ENCODE results near the gene OR5J2. TPM values are rescaled to one million over a fixed set of nuclear protein-coding genes. Genes with fewer than 3 reads are reported as not detected.
"Not testable (repeated sequence)": the region's sequence is repeated elsewhere in the genome, so short reads cannot be mapped to it uniquely, and the experiment has no call there.

OR5J2 gene
- not detected in 2 replicates for total RNA-seq (2022)
- Bru-seq, nascent RNA = not detected
- not detected for BruChase-seq, experiment 1, labeled RNA remaining after a 6-hour chase
- not detected for BruChase-seq, experiment 2, labeled RNA remaining after a 2-hour chase
- long read RNA-seq = 0 reads

DNA sequence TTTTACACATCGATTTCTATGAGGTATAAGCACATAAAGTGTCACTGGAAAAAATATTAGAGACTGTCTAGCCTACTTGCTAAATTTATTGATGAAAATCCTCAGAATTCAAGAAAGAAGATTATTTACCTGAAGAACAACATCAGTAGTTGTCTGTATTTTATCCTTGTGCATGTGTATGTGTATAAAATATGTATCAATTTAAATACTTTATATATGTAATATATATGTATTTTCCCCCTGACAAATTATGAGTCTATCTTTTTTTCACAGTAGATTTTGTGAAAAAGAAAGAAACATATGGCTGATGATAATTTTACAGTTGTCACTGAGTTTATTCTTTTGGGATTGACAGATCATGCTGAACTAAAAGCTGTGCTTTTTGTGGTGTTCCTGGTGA, at the start of gene OR5J2:
OR5J2 (plus strand) TSS at position 301 of the 400 bp plus-strand sequence; CDS start at position 301, 0 bp downstream.
- DNase-seq = no peak
- intact Hi-C loops (cut with micrococcal nuclease; ENCODE audit: unreplicated experiment) = no loop called here
- H3K27me3 Mint-ChIP-seq (ENCODE audit: unreplicated experiment) = no peaks in the 10 kb centered on the region
- no peak for TF ChIP-seq CTCF (IDR thresholded peaks at IDR 0.05; ENCODE audit: unreplicated experiment)
- no TSS peak for BruUV-seq (replicated peaks)
- no peaks in the 10 kb centered on the region for H3K36me3 Mint-ChIP-seq (ENCODE audit: insufficient read depth, unreplicated experiment)
- H3K9me3 Mint-ChIP-seq (ENCODE audit: low read depth, unreplicated experiment) = peaks cover 8% of the 10 kb centered on the region
- H3K27ac Mint-ChIP-seq (ENCODE audit: unreplicated experiment) = no peak within 1 kb of the TSS
- CTCF ChIA-PET = no interaction called here
- H3K4me3 Mint-ChIP-seq (ENCODE audit: low read depth, unreplicated experiment) = no peak within 1 kb of the TSS
- no peaks in the 10 kb centered on the region for H3K4me1 Mint-ChIP-seq (ENCODE audit: low read depth, unreplicated experiment)

DNA sequence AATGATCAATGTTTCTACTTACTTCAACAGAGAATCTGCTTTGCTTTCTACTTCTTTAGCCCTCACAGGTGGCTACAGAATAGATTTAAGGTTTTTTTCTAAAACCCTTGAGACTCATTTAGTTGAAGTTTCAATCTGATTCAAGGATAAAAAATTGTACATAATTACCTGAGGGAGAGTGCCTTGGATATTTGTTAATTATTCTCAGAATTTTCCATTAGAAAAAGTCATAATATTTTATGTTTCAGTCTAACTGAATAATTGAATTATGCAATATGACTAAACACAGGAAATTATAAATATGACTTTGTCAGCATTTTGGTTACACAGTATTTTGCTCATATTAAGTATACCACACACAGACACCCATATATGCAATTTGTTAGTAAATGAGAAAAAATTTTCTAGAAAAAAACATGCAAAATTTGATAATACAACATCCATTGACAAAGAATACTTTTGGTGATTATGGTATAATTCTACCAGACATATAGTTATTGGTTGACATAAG, 36.2 kb upstream of the OR5J2 start, which contains the start of gene OR8J3:
OR8J3 (minus strand) TSS at position 51 of the 511 bp plus-strand sequence. CDS start 2,483 bp downstream, outside the sequence.
- no peak for DNase-seq
- no peak within 1 kb of the TSS for H3K4me3 Mint-ChIP-seq (ENCODE audit: low read depth, unreplicated experiment)
- no peak for TF ChIP-seq CTCF (IDR thresholded peaks at IDR 0.05; ENCODE audit: unreplicated experiment)
- no TSS peak for BruUV-seq (replicated peaks)
- H3K27ac Mint-ChIP-seq (ENCODE audit: unreplicated experiment) = no peak within 1 kb of the TSS
- no peaks in the 10 kb centered on the region for H3K36me3 Mint-ChIP-seq (ENCODE audit: insufficient read depth, unreplicated experiment)
- intact Hi-C loops (cut with micrococcal nuclease; ENCODE audit: unreplicated experiment) = no loop called here
- no peaks in the 10 kb centered on the region for H3K4me1 Mint-ChIP-seq (ENCODE audit: low read depth, unreplicated experiment)
- no peaks in the 10 kb centered on the region for H3K9me3 Mint-ChIP-seq (ENCODE audit: low read depth, unreplicated experiment)
- H3K27me3 Mint-ChIP-seq (ENCODE audit: unreplicated experiment) = no peaks in the 10 kb centered on the region
- CTCF ChIA-PET = no interaction called here

- H3K36me3 Mint-ChIP-seq (ENCODE audit: insufficient read depth, unreplicated experiment); H3K27me3 Mint-ChIP-seq (ENCODE audit: unreplicated experiment); intact Hi-C loops (cut with micrococcal nuclease; ENCODE audit: unreplicated experiment); BruUV-seq (replicated peaks); H3K4me1 Mint-ChIP-seq (ENCODE audit: low read depth, unreplicated experiment); H3K4me3 Mint-ChIP-seq (ENCODE audit: low read depth, unreplicated experiment); DNase-seq; CTCF ChIA-PET; H3K9me3 Mint-ChIP-seq (ENCODE audit: low read depth, unreplicated experiment); H3K27ac Mint-ChIP-seq (ENCODE audit: unreplicated experiment): not testable (repeated sequence)
Measured at GRCh38 chr11:56143681-56144080, 32.7 kb upstream of the OR5J2 start.

DNA sequence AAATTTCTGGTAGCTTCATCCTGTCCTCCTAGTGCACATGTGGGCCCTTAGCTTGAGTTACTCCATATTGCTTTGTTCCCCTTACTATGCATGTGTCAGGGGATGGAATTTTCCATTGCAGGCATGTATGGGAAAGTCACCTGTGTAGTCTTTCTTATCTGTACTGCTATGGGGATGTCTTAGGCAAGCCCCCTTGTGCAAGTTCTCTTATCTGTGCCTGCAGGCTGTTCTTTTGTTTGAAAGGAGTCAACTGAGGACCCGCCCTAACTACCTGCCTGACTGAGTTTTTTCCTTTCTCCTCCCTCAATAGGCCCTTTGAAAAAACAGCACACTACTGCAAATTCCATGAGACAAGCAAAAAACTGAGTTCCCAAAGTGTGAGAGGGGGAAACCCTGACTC, 25.0 kb upstream of the OR5J2 start:
- CTCF ChIA-PET = no interaction called here
- Mint-ChIP-seq H3K27ac (ENCODE audit: unreplicated experiment) (no peak overlapping the region), H3K4me3 (ENCODE audit: low read depth, unreplicated experiment) (no peak overlapping the region), H3K36me3 (ENCODE audit: insufficient read depth, unreplicated experiment) (no peaks in the 10 kb centered on the region), H3K4me1 (ENCODE audit: low read depth, unreplicated experiment) (no peaks in the 10 kb centered on the region), H3K9me3 (ENCODE audit: low read depth, unreplicated experiment) (peaks cover 13% of the 10 kb centered on the region), H3K27me3 (ENCODE audit: unreplicated experiment) (no peaks in the 10 kb centered on the region)
- BruUV-seq (replicated peaks) = no TSS peak
- DNase-seq = no peak
- no peak for TF ChIP-seq CTCF (IDR thresholded peaks at IDR 0.05; ENCODE audit: unreplicated experiment)
- intact Hi-C loops (cut with micrococcal nuclease; ENCODE audit: unreplicated experiment) = no loop called here

- H3K4me3 Mint-ChIP-seq (ENCODE audit: low read depth, unreplicated experiment) = no peak overlapping the region
- TF ChIP-seq CTCF (IDR thresholded peaks at IDR 0.05; ENCODE audit: unreplicated experiment) = no peak
- BruUV-seq (replicated peaks) = no TSS peak
- H3K27ac Mint-ChIP-seq (ENCODE audit: unreplicated experiment) = no peak overlapping the region
- intact Hi-C loops (cut with micrococcal nuclease; ENCODE audit: unreplicated experiment) = no loop called here
- no peaks in the 10 kb centered on the region for H3K36me3 Mint-ChIP-seq (ENCODE audit: insufficient read depth, unreplicated experiment)
- no peak for DNase-seq
- no peaks in the 10 kb centered on the region for H3K4me1 Mint-ChIP-seq (ENCODE audit: low read depth, unreplicated experiment)
- H3K27me3 Mint-ChIP-seq (ENCODE audit: unreplicated experiment) = no peaks in the 10 kb centered on the region
- CTCF ChIA-PET = no interaction called here
- H3K9me3 Mint-ChIP-seq (ENCODE audit: low read depth, unreplicated experiment) = peaks cover 13% of the 10 kb centered on the region
Measured at GRCh38 chr11:56152333-56152732, 24.1 kb upstream of the OR5J2 start.

All from Calu3 (cell line).